ENCODE measurements around the gene ATRN. TPM values are rescaled to one million over a fixed set of nuclear protein-coding genes. Genes with fewer than 3 reads are reported as not detected.

Gene ATRN
- 17.4 and 29.0 TPM in 2 replicates for total RNA-seq

GRCh38 chr20:3470627-3471396 lies at the start of gene ATRN:
ATRN (plus strand) TSS chr20:3471018; CDS start chr20:3471108, 90 bp downstream.

GRCh38 chr20:3663031-3663701 lies 192.3 kb downstream of the ATRN start, which contains the start of gene GFRA4:
GFRA4 (minus strand) TSS chr20:3663399; CDS start chr20:3663399, 0 bp downstream.

GRCh38 chr20:3681931-3682781 lies 211.3 kb downstream of the ATRN start, which contains the start of gene ADAM33:
ADAM33 (minus strand) TSS chr20:3682010; CDS start chr20:3682004, 6 bp downstream.

Other genes with a start within 250 kb of the ATRN start
- gene SLC4A11, start 231.8 kb upstream of the ATRN start, total RNA-seq, result 3.6 and 6.8 TPM in 2 replicates
- gene DNAAF9, start 63.3 kb upstream of the ATRN start, total RNA-seq, result 6.3 and 7.7 TPM in 2 replicates
- gene GFRA4, start 192.4 kb downstream of the ATRN start, total RNA-seq, result not detected in 2 replicates
- 0.04 TPM in 1 of 2 replicates, not detected in the other for gene ADAM33, start 211.0 kb downstream of the ATRN start, total RNA-seq
- not detected in 2 replicates for gene SIGLEC1, start 241.6 kb downstream of the ATRN start, total RNA-seq

All from hair follicular keratinocyte (primary cell).